Activated CD8-positive, alpha-beta memory T cell treated with anti-CD3 and anti-CD28 coated beads, Interleukin-2, amount 50 U/mL, for 24 hours (primary cell): ENCODE data around the gene CREB1.
A peak's percentile ranks its signal among the peaks of the same experiment; 100 is the strongest.
"Not testable (repeated sequence)": the region's sequence is repeated elsewhere in the genome, so short reads cannot be mapped to it uniquely, and the experiment has no call there.

ENCODE experiments used
- DNase-seq: peaks from one replicate; pipeline ENCODE4 v3.0.0-alpha.2; 2020; ENCODE audit errors: extremely low read depth

The CREB1 gene

DNA sequence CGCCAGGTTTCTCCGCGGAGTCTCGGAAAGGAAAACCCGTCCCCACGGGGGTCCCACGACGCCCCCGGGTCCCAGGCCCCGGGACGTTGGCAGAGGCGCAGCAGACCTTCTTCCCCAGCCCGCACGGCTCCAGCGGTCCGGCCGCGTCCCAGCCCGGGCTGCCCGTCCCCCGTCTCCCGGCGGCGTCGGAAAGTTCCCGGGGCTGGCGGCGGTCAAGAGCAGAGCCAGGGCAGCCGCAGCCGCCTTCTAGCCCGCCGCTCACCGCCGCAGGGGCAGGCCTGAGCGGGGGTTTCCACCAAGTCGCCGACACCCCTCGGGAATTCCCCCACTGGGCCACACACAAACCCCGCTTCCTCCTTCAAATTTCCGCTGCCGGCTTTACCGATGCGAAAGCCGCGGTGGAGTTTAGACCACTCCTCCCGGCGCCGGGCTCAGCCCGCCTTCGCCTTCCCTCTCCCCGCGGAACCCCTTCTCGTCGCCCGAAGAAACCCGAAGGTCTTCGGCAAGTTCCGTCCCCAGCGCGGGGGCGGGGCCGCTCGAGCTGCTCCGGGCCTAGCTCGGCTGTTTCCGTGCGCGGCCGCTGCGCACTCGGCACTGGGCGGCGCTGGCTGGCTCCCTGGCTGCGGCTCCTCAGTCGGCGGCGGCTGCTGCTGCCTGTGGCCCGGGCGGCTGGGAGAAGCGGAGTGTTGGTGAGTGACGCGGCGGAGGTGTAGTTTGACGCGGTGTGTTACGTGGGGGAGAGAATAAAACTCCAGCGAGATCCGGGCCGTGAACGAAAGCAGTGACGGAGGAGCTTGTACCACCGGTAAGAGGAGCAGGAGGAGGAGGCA is at the start of gene CREB1:
Gene CREB1 (plus strand): TSS at position 633 of the 830 bp plus-strand sequence. CDS start 25,674 bp downstream, outside the sequence.
- peak; percentile 98 for DNase-seq

DNA sequence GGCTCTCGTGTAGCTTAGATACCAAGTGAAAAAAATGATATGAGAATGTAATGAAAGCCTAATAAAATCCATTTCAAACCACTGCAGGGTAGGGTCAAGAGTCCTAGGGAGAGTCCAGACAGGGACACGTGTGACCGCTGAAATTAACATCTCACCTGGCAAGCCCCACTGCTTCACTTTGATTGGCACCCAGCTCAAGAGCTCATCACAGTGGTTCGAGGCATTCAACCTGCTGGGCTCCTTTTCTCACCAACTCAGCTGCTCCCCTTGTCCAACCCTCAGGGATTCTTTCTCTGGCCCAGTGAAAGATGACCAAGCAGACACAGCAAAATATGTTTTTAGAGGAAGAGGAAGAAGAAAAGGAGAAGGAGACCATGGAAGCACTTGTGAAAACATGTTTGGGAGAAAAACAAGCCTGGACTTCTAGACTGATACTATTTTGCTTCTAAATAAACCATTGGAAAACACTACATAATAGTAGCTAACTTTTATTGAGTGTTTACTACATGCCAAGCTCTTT is 49.2 kb upstream of the CREB1 start:
- no peak for DNase-seq

DNA sequence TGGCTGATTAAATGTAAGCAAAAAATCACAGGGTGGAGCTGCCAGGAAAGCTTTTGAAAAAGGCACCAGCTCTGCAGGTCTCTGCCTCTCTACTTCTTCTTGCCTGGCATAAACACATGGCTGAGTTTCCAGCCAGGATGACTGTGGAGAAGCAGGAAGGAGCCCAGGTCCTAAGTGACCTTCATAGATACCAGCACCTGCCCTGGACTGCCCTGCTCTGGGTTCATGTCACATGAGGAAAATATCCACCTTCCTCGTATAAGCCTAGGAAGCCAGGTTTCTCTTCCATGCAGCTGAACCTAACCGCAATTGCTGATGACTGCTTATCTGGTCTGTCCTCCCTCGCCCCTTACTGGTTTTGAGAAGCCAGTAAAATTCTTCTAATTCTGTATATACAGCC is 47.8 kb upstream of the CREB1 start:
- no peak for DNase-seq

DNA sequence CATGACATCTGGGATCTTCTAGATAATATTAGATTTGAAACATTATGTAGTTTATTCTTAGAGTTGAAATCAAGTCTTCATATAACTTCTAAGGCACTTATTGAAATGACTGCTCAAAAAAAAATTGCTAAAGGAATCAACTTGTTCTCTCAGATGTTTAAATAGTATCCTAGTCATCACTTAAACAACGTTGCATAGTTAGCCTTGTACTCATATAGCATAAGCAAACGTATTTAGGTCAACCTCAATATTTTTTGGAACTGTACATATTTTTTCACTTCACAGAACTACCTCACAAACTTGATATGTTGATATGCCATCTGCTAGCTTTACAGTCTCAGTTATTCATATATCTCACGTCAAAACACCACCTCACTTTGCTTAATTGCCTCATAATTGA is 47.1 kb upstream of the CREB1 start:
- DNase-seq = no peak

DNA sequence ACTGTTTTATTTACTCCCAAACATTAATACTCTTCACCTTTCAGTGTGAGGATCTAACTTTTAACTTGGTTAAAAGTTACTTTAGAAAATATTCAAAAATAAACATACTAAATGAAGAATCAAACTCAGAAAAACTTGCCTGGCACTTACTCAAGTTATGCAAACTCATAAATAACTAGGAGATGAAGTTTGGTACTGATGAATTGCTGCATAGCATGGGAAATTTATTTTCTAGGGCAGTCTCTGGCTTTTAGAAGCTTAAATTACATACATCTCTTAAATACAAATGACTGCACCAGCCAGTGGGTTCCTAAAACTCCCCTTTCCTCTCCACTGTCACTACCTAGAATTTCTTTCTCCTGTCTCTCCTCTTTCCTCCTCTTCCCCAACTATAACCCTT is 46.7 kb upstream of the CREB1 start:
- no peak for DNase-seq

DNA sequence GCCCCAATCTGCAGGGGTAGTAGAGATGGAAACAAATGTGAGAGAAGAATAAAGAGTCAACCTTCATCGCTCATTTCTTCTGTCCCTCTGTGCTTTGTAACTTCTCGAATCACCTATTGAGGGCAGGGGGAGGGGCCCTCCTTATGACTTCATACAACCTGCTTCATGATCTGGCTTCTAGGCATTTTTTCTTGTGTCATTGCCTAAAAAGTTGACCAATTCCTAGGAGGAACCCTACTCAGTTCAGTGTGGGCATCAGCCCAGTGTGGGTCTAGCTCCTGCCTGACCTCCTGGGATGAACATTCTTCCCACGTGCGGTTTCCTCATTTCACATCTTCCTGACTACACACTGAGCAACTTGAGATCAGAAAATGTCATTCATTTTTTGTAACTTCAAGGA is 46.3 kb upstream of the CREB1 start:
- no peak for DNase-seq

DNA sequence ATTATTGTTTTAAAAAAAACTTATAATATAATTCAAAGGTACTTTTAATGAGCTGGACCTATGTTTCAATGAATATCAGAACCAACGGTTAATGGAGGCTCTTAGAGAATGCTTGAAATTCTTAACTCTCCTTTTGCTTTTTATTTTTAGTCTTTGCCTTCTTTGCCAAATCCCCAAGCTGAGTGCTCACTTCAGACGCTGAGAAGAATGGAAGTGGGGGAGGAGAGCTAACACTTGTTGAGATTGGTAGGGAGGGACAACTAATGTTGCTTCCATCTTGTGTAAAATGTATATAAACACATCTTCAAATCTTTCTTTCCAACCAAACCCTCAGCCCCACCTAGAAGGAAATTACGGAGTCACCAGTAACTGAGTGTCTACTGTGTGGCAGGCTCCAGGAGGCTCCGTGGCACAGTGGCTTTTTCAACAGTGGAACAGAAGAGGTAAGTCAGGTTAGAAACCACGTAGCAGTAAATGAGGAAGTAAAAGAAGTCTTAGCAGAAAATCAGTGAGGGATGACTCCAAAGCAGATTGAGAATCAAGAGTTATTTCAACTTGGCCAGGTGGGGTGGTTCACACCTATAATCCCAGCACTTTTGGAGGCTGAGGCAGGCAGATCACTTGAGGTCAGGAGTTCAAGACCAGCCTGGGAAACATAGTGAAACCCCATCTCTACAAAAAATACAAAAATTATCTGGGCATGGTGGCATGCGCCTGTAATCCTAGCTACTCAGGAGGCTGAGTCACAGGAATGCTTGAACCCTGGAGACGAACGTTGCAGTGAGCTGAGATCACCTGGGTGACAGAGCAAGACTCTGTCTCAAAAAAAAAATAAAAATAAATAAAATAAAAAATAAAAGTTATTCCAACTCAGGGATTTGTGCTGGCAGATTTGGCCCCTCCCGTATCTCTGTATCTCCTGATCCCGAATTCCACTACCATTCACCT is 45.0 kb upstream of the CREB1 start:
- no peak for DNase-seq

DNA sequence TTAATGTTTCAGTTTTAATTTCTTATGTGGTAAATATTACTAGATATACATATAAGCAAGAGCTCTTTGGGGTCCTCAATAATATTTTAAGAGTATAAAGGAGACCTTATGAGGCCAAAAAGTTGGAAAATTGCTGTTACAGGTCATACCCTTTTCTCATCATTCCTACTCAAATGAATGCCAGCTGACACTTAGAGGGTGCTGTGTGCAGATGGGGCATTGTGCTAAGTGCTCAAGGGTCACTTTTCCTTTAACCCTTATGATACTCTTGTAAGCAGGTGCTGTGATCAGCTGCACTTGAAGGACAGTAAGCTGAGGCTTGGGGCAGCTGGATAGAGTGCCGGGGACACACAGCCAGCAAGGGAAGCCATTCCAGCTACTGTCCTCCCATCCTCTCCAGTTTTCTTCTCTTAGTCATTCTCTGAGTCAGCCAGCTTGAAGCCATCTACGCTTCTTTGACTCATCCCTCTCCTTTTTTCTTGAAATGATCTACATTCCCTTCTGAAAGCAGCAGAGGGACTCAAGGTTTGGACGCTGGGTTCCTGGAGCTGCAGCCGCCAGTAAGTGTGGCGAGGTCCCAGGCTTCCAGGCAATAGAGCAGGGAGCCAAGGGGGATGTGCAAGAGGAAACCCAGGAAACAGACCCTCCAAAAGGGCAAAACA is 42.0 kb upstream of the CREB1 start:
- no peak for DNase-seq

DNA sequence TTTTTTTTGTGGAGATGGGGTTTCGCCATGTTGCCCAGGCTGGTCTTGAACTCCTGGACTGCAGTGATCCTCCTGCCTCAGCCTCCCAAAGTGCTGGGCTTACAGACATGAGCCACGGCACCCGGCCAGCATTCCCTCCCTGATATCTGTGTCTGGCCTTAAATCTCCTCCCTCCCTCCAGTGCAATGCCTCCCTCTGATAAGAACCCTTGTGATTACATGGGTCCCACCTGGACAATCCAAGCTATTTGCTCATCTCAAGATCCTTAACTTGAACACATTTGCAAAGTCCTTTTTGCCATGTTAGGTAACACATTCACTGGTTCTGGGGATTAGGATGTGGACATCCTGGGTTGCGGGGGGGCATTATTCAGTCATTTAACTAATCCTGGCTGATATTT is 40.5 kb upstream of the CREB1 start:
- DNase-seq = no peak

DNA sequence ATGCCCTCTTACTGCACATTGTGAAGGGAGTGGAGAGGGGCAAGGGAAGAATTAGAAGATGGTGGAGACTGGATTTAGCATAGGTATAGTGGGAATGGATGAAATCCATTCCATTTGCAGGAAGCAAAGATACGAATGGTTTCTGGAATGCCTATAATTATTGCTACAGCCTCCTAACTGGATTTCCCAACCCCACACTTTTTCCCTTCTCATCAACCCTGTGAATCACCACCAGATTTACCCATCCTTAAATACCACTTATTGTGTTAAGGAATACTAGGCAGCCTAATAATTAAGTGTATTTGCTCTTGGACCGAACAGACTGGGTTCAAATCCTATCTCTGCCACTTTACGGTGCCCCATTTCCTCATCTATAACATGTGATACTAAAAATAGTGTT is 39.3 kb upstream of the CREB1 start:
- no peak for DNase-seq

DNA sequence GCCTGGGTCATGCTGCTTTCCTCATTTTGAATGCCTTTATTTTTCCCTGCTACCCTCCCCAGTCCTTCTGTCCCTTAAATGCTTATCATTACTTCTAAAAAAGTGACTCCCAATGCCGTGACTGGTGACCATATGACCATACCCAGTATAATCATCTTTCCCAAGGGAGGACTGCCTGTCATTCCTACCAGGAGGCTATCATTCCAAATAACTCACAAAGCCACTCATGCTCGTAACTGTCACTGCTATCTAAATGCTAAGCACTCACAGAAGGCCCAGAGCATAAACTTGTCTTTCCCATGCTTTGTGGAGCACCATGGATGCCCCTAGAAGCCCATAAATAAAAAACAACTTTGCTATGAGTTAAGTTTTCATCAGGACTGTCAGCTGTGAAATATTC is 38.7 kb upstream of the CREB1 start:
- no peak for DNase-seq

DNA sequence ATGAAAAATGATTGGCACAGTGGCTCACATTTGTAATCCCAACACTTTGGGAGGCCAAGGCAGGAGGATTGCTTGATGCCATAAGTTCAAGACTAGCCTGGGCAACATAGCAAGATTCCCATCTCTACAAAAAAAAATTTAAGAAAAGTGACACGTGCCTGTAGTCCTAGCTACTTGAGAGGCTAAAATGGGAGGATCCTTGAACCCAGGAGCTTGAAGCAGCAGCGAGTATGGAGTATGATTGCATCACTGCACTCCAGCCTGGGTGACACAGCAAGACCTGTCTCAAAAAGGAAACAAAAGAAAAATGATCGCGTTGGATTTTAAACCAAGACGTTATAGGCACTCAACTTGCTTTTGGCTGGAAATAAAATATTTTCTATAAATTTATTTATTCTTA is 37.8 kb upstream of the CREB1 start:
- no peak for DNase-seq

DNA sequence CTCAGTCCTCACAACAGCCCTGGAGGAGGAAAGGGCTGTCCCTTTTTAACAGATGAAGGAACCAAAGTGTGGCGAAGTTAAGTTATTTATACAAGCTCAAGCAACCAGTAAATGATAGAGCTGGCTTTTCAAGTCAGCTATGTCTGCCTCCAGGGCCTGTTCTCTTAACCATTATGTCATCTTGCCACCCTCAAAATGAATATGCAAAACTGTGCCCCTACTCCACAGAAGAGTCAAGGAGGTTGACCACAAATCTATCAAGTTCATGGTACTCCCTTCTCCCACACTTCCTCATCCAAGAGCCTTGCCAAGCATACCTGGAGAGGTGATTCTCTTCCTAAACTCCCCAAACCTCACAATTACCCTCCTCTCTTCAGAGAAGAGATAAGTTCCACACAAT is 37.3 kb upstream of the CREB1 start:
- no peak for DNase-seq

DNA sequence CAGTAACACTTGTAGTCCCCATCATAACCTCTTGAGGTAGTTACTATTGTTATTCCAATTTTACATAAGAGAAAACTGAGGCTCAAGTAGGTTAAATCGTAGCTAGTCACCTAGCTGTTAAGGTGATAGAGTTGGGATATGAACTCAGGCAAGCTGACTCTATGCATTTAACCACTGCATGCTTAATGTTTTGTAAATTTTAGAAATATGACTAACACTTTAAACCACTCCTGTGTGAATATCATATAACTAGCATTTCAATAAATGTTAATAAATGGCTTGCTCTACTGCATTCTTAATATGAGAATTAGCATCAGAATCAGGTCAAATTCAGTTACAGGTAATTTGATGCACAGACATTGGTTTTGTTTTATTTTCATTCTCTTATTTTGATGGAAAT is 35.6 kb upstream of the CREB1 start:
- DNase-seq = no peak

DNA sequence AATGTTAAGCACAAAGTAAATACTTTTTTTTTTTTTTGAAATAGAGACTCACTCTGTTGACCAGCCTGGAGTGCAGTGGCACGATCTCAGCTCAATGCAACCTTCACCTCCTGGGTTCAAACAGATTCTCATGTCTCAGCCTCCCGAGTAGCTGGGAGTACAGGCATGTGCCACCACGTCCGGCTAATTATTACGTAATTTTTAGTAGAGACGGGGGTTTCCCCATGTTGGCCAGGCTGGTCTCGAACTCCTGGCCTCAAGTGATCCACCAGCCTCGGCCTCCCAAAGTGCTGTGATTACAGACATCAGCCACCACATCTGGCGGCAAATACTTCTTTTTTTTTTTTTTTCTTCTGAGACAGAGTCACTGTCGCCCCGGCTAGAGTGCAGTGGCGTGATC is 32.8 kb upstream of the CREB1 start:
- DNase-seq = not testable (repeated sequence)

DNA sequence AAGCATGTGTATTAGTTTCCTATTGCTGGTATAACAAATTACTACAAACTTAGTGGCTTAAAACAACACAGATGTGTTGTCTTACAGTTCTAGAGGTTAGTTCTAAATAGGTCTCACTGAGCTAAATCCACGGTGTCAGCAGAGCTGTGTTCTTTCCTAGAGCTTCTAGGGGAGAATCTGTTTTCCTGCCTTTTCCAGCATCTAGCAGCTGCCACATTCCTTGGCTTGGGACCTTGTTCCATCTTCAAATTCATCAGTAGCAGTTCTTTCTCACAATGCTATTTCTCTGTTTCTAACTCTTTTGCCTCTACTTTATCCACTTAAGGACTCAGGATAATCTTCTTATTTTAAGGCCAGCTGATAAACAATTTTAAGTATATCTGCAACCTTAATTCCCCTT is 32.2 kb upstream of the CREB1 start:
- no peak for DNase-seq

DNA sequence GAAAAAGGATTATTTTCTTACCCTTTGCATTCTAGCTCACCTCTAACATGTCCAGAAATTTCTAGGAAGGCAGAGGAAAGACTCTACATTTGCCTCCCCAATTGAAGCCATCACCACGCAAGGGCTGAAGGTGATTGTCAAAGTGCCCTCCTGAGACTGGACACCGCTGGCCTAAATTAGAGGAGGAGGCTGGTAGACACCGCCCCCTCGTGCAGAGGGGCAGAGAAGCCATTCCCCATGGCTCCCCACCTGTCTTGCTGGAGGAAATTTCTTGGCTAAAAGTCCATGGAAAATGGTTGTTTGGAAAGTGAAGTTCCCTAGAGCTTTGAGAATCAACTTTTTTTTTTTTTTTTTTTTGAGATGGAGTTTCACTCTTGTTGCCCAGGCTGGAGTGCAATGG is 31.3 kb upstream of the CREB1 start:
- DNase-seq = no peak

DNA sequence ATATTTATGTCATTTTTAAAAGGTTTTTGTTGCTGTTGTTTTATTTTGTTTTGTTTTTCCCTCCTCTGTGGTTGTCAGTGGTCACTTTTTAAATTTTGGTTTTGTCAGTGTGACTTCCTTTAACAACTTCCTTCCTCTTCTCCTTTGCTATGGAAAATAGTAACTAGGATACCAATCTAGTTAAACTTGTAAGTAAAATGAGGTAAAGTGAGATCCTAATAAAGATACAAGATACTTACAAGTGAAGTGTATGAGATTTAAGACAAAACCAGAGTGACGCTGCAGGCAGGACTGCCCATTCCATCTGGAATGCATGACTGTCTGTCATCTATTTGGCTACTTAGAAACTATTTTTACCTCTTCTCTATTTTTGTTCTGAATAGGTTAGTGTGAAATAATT is 30.6 kb upstream of the CREB1 start:
- no peak for DNase-seq

DNA sequence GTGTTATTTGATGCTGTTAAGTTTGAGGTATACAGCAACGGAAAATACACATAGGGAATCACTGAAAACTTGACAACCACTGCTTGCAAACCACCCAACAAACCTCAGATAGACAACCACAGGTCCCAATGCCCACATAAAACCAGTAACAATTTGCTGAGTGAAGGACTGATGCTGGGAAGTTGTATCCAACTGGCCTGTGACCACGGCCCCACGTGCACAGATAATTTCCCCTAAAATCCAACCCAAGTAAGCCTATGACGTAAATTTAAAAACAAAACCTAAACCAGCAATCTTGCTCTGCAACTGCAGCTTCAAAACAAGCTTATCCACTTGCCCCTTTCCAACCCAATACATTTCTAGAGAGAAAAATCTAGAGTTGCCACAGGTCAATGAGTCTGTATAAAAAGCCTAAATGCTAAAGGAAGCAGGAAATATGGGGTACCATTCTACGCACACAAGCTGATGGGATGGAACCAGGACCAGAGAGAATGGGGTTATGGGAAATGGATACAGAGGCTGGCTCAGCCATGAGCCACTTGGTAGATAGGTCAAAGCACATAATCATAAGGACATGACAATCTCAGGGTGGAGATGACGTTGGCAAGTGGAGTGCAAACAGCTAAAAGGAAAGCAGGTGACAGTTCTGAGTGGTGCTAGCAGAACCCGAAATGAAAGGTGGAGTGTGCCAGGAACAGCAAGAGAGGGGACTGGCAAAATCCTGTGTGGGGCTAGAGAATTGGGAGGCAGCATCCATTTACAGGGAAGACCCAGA is 27.8 kb upstream of the CREB1 start:
- DNase-seq = no peak

DNA sequence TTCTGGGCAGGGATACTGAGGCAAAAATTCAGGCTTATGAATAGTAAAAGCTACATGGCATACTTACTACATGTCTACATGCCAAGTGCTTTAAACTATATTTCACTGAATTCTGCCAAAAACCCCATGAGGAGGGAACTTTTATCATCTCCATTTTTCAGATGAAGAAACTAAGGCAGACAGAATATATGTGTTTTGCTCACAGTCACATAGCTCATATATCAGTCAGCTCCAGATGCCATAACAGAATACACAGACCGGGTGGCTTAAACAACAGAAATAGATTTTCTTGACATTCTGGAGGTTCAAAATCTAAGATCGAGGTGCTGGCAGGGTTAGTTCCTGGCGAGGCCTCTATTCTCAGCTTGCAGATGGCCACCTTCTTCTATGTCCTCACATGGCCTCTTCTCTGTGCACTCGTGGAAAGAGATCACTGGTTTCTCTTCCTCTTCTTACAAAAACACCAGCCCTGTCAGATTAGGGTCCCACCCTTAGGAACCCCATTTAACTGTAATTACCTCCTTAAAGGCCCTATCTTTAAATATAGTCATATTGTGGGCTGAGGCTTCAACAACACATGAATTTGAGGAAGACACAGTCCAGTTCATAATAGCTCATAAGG is 27.1 kb upstream of the CREB1 start:
- DNase-seq = no peak

DNA sequence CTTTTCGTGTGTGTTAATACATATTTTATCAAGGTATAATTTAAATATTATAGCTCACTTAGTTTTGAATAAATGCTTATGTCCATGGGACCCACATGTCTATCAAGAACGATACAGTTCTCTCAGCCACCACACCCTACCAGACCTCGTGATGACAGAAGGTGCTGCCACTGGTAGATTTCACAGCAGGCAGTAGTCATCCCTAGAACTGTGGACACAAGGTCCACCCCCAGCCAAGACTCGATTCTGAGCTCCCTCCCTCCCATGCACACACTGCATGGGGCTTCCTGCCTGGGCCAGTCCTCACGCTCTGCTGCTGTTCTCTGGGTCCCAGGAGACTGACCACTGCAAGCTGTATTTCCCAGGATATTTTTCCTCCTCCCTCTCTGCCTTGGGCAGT is 26.5 kb upstream of the CREB1 start:
- no peak for DNase-seq
